DMS79 (cell line): ENCODE measurements around the gene MFAP4.

Experiments
- DNase-seq: peaks from one replicate; lab custom pipeline; 2025; lab: John Stamatoyannopoulos, UW

MFAP4 gene, protein sequence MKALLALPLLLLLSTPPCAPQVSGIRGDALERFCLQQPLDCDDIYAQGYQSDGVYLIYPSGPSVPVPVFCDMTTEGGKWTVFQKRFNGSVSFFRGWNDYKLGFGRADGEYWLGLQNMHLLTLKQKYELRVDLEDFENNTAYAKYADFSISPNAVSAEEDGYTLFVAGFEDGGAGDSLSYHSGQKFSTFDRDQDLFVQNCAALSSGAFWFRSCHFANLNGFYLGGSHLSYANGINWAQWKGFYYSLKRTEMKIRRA

DNA sequence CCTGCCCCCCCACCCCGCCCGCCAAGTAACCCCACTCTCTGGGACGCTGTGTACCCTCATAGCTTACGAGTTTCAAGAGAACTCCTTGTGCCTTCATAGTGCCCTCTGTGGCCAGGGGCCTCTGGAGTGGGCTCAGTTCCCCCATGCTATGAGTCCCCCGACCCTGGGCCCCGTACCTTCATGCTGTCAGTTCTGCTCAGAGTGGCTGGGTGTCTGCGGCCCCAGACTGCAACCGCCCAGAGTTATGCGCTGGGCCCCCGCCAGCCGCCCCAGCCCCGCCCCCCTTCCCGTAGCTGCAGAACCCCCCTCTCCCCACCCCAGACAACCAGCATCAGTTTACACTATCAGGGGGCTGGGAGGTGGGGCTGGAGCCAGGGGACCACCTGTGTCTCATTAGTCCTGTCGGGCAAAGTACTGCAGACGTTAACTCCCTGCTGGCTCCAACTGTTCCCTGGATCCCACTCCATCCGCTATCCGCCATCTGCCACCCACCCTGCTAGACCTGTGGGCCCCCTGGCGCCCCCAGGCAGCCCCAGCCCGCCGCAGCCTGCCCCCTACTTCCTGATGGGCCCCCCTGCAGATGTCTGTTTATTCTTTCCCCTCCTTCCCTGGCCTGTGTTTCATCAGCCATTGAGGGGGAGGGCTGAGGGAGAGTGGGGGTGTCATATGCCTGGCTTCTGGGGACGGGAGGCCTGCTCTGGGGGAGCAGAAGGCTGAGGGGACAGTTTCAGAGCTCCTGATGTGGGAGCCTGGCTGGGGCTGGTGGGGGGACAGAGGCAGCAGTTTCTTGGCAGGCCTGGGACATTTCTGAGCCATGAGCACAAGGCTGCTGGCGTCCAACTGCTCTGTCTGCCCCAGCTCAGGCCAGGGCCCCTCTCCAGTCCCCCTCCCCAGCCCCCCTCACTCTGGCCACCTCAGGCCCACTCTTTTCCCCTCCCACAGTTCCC, at the start of gene MFAP4:
TSS of gene MFAP4 (minus strand) at position 217 of the 947 bp plus-strand sequence. CDS start at position 182, 35 bp downstream.
- DNase-seq, result no peak

DNA sequence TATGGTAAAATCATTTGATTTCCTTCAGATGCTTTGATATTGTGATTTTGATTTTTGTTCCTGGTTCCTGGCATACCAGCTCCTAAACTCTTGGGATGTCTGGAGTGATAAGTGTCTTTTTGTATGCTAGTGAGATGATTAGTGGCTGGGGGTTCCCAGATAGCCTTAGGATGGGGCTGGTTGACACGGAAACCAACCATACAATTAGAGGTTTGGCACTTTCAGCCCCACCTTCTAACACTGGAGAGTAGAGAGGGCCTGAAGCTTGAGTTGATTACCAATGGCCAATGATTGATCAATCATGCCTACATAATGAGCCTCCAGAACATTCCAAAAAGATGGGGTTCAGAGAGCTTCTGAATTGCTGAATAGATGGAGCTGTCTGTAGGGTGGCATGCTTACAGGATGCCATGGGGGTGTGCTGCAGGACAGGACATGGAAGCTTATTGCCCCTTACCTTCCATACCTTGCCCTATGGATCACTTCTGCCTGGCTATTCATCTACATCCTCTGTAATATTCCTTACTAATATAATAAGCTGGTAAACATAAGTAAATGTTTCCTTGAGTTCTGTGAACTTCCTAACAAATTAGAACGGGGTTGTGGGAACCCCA, 46.8 kb upstream of the MFAP4 start:
- DNase-seq, result no peak

DNA sequence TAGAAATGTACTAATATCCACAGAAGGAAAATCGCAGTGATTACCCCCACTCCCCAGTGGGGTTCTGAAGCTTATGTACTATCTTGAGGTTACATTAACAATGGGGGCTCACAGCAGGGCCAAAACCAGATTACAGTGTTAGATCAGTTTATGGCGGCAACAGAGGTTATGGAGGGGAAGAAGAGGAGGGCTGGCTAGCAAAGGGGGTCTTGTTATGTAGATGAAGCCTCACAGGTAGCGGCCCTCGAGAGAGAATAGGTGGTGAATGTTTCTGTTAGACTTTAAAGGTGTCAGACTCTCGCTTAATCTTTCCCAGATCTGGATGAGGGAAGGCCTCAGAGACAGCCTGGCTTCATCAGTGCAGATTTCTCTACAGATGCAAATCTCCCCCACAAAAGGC, 46.3 kb upstream of the MFAP4 start:
- no peak for DNase-seq

DNA sequence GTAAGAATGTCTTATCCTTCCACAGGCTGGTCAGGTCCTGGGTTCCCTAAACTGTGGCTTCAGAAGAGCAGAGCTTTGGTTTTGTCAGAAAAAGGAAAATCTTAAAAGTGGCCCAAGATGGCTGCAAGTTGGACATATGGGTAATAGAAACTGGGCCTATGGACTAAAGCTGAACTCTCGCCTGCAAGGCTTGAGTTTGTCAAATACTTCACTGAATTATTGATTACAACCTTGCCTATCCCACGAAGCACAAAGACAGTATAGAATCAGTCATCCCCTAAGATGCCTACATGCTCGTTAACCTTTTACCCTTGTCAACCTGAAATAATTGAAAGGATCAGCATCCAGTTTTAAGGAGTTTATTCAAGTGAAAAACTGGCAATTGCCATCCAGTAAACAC, 44.7 kb upstream of the MFAP4 start:
- DNase-seq, result no peak

DNA sequence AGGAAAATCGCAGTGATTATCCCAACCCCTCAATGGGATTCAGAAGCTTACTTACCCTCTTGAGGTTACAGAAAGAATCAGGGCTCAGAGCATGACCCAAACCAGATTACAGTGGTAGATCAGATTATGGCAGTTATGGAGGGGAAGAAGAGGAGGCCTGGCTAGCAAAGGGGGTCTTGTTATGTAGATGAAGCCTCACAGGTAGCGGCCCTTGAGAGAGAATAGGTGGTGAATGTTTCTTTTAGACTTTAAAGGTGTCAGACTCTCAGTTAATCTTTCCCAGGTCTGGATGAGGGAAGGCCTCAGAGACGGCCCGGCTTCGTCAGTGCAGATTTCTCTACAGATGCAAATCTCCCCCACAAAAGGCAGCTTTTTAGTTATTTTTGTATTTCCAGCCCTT, 39.6 kb upstream of the MFAP4 start:
- DNase-seq, result no peak

DNA sequence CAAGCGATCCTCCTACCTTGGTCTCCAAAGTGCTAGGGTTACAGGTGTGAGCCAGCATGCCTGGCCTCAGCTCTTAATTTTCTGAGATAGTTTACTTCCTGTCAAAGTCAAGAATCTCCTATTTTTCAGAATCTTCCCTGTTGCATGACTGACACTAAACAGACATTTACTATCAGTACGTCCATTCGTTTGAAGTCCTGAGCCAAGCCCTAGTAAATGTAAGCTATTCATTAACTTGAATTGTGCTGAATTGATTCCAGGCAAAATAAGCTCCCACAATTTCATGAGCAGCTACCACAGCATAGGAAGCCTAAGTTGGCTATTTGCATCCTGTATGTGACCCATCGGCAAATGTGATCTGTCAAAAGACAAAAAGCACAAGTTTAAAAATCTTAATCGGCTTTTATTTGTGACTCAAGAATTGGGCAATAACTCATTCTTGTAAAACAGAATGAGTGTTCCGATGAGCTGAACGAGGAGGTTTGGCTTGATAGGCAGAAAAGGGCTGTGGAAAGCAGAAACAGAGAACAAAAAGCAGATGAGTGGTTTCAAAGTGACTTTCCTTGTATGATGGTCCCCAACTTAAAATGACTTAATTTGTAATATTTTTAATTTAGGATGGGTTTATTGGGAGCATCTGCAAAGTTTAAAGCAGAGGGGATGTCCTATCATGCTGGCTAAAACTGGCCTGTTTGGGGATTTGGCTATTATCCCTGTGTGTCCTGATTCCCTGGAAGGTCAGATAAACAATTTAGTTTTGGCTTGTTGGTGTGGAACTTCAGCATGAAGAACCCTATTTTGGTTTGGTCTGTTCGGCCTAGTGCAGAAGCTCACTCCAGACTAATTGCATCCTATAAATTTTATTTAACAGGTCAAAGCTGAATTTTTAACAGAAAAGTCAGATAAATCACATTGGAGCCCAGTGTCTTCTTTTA, 38.2 kb upstream of the MFAP4 start:
- no peak for DNase-seq

DNA sequence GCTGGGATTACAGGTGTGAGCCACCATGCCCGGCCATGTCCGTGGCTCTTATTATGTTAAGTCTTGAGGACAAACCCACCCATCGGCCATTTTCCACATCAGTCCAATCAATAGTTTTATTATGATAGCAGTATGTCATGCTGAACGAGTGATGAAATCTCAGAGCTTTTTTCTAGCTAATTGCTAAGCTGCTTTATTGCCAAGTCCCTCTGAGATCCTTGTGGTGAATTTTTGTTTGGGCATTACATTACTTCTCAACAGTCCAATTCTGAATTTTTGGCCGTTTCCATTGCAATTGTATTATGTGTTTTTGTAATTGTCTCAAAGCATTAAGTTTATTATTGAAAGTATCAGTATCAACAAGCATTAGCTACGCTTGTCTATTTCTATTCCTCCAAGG, 34.9 kb upstream of the MFAP4 start:
- no peak for DNase-seq

DNA sequence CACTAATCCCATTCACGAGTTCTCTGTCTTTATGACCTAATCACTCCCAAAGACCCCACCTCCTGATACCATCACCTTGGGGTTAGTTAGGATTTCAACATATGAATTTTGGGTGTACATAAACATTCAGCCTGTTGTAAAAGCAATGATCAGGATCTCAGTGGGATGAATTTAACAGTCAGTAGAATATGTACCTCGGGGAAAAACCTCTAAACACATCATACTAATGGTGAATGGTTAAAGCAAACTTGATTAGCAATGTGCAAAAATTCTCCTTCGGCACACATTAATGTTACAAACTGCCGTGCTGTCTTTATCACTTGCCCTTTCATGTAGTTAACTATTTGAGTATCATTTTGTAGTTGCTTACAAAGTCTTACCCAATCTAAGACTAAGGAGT, 34.2 kb upstream of the MFAP4 start:
- no peak for DNase-seq

DNA sequence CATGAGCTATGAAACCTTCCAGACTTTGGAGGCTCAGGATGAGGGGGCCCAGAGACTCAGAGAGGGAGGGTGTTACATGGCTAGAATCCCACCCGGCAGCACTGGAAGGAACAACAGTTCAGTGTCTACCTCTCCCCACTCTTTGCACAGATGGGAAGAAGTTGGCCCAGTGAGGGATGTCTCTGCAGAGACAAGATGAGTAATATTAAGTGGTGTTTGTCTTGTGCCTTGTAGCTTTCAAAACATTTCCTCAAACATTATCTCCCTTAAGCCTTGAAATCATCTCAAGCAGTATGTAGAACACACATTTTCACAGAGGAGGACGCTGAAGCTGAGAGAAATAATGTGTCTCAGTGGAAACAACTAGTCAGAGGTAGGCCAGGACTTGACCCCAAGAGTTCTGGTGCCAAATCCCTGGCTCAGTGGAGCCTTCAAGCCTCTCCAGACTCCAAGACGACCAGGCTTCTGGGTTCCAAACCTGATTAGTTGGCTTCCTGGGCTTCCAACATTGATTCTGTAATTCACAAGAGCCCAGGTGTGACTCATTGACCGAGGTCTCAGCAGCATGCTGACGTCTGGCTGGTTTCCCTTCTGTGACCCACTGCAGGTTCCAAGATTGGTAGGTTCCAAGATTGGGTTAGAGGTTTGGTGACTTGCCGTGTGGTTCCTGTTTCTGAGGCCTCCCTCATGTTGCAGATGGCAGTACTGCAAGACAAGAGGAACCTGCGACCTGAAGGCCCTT, 31.4 kb upstream of the MFAP4 start:
- no peak for DNase-seq

DNA sequence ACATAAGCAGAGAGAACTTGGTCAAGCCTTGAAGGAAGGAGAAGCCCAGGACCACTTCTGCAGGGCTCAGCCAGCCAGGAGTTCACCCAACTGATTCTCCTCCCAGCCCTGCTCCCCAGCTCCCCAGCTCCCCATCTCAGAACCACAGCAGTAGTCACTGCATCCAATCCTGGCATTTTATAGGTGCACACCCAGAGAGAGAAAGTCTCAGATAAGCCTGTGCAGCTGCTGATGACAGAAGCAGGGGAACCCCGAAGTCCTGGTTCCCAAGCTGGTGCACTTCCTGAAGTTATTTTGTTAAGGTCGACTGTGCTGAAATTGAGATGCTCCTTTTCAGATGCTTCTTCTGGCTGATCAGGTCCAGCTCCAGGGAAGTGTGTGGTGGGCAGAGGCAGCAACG, 30.6 kb upstream of the MFAP4 start:
- DNase-seq, result no peak

DNA sequence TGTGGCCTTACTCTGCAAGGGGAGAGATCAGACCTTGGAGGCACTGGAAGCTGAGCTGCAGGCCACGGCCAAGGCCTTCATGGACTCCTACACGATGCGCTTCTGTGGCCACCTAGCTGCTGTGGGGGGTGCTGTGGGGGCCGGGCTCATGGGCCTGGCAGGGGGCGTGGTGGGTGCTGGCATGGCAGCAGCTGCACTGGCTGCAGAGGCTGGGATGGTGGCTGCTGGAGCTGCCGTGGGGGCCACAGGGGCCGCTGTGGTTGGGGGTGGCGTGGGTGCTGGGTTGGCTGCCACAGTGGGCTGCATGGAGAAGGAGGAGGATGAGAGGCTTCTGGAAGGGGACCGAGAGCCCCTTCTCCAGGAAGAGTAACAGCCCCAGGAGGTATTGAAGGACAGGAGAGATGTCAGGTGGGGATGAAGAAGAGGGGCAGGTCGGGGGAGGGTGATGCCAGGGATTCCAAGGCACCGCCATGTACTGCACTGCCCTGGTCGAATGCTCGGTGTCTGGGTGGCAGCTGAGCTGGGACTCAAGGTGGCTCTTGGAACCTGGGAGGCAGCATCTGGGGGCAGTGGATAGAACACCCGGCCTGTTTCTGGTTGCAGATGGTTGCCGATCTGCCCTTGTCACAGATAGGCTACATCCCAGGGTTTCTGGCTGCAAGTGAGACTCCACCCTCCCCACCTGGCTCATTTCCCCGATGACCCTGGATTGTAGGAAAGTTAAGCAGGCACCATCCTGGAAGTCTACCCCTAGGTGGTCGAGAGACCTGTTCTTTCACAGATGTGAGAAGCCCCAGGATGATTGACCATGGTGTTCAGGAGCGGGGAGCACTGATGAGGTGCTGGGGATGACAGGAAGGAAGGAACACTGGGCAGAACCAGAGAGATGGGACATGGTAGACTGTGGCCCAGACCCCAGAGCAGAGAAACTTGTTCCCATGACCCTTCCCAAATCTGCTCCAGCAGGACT, 29.1 kb upstream of the MFAP4 start:
- no peak for DNase-seq

DNA sequence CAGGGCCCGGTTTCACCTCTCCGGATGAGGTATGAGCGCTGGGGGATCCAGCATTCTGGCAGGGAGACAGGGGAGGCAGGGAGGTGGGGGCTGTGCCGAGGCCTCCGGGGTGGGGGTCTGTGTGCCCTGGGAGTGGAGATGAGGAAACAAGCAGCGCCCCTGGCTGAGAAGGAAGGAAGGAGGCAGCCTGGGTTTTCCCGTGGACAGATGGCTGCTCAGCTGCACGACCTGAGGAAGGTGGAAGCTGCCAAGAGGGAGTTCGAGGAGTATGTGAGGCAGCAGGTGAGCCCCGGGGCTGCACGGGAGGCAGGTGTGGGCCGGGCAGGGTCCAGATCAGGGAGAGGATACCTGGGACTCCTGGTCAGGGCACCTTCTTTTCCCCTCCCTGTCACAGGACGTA, 28.3 kb upstream of the MFAP4 start:
- no peak for DNase-seq

DNA sequence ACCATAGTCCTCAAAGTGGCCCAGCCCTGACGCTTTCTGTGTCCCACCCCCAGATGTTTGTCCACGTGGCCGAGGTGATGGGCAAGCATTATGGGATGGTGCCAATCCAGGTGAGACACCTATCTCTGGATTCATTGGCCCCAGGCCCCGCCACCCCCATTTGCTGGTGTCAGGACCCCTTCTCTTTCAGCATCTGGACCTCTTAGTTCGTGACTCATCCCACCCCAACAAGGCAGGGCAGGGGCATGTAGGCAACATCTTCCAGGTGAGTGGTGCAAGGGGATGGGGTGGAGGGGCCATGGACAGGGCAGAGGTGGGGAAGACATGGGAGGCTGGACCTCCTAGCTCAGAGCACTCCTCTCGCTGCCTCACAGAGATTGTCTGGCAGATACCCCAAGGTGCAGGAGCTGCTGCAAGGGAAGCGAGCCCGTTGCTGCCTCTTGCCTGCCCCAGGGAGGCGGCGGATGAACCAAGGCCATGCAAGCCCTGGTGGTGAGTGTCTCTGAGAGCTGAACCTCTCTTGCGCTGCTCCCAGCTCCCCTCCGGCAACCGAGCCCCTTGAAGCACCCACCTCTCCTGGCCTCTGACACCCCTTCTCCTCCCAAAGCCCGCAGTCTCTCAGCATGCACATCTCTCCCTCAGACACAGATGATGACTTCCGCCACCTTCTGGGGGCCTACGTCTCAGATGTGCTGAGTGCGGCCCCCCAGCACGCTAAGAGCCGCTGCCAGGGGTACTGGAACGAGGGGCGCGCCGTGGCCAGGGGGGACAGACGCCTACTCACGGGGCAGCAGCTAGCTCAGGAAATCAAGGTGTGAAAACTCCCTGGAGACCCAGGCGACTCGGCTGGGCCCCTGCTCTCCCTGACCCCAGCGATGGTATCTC, 27.6 kb upstream of the MFAP4 start:
- DNase-seq, result no peak

DNA sequence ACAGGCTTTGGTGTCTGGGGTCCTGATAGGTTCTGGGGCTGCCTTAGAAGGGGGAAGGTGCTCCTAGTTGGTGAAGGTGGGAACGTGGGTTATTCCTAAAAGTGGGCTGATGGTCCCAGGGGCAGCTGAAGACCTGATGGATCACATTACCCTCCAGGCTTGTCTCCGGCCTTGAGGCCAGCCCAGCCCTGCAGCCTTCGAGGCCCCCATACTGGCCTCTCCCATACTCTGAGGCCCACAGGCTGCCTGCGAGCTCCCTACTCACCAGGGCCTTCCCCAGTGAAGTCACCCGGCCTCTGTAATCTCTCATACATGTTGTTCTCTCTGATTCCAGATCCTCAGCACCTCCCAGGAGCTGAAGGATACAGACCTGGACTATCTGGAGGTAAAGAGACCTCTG, 26.8 kb upstream of the MFAP4 start:
- DNase-seq, result no peak

DNA sequence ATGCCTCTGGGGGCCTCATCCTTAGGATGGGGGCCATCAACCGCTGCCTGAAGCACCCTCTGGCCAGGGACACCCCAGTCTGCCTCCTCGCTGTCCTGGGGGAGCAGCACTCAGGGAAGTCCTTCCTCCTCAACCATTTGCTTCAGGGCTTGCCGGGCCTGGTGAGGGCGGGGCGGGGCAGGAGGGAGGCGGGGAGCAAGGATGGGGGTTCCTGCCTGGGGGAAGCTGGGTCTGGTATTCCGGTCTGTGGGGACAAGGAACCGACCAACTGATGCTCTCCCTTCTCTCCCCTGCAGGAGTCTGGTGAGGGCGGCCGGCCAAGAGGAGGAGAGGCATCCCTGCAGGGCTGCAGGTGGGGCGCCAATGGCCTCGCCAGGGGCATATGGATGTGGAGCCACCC, 26.0 kb upstream of the MFAP4 start:
- no peak for DNase-seq

DNA sequence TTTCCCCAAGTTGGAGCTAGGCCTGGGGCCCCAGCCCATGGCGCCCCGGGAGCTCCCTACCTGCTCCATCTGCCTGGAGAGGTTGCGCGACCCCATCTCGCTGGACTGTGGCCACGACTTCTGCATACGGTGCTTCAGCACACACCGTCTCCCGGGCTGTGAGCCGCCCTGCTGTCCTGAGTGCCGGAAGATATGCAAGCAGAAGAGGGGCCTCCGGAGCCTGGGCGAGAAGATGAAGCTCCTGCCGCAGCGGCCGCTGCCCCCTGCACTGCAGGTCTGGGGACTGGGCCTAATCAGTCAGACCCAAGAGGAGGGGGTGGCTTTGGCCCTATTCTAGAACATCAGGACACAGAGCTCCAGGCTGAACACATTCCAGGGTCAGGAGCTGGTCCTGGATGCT, 25.5 kb upstream of the MFAP4 start:
- DNase-seq, result no peak

DNA sequence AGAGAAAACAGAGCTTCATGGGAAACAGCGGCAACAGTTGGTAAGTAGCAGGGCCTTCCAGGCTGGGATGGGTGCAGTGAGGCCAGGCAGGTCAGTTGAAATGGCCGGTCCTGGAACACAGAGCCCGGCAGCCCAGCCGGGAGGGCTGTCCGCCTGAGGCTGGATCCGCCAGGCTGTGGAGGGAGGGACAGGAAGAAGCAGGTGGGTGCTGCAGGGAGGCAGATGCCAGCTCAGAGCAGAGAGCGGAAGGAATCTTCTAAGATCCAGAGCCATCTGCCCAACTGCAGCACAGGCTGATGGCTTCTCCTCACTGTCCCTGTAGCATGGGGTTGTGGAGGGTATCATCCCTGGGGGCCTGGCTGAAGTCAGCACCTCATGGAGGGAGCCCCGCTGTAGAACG, 24.6 kb upstream of the MFAP4 start:
- no peak for DNase-seq

DNA sequence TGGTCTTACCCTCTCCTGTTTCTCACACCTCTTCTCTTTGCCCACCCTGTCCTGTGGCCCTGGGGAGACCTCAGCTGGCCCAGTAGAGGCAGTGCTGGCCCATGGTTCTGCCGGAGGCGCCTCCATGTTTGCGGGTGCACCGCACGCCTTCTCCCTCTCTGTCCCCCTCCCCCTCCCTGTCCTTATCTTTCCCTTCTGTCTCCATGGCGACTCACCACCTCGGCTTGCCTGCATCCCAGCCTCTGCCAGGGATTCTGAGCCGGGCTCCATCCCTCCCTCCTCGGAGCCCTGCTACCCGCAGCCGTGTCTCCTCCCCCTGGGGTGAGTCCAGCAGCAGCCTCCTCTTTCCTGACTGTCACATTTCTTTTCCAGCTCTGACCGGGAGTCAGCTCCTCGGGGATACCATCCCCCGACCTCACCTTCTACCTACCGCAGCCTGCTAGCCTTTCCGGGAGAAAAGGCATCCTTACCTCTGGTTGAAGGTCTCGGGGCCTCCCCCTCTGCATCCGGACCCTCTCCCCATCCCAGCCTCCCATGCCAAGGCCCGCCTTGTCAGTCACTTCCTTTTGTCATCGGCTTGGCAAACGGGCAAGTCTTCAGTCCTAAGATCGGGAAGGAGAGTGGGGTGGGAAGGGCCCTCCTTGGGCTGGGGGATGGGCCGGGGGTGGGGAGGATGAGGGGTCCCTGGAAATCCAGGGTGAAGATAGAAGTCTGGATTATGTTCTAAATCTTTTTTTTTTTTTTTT, 24.1 kb upstream of the MFAP4 start, which contains the start of gene RNF112:
TSS of gene RNF112 (plus strand) at position 358 of the 746 bp plus-strand sequence. CDS start at position 535, 177 bp downstream.
- DNase-seq, result no peak
